HepG2 (cell line): Measurements from ENCODE around the gene MYO10.

Experiments used
- KAT2B ChIP-seq: fragments of 150-350 bp; IDR thresholded peaks from 2 replicates; pipeline ENCODE4 v1.6.1; 2014; ENCODE audit warnings: low read depth, low read length, borderline replicate concordance
- NPAS2 ChIP-seq: sonication (generic); formaldehyde crosslinking; IDR thresholded peaks from 2 replicates; pipeline ENCODE4 v1.8.0; 2022; ENCODE audit warnings: mild to moderate bottlenecking, missing genetic modification reagents, borderline replicate concordance
- SMARCE1 ChIP-seq: fragments of 450-650 bp; IDR thresholded peaks from 2 replicates; pipeline ENCODE4 v1.6.1; 2017; ENCODE audit warnings: borderline replicate concordance
- TF ChIP-seq, protein P1 (sequence below): sonication (generic); formaldehyde crosslinking; conservative IDR thresholded peaks from 2 replicates; pipeline ENCODE4 v1.4.0; 2020; ENCODE audit warnings: missing genetic modification reagents
- TF ChIP-seq, protein P2 (sequence below): sonication (generic); formaldehyde crosslinking; IDR thresholded peaks from 2 replicates; pipeline ENCODE4 v1.5.0; 2020; ENCODE audit warnings: mild to moderate bottlenecking, missing genetic modification reagents, moderate library complexity

DNA sequence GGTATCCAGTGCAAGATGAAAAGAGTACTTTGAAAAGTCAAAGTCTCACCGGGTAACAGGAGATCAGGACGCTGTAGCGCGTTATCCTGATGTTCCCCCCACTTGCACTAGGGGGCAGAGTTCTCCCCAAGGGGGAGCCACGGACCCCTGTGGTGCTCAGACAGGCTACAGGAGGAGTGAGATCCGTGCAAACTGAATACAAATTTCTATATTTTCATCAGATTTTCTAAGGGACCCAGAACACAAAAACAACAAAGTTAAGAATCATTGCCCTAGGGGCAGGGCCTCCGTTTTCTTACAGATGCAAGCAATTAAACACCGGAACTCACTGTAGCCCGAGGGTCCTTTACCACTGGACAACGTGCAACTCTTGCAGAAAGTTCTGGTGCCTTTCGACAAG is 2.0 kb downstream of the MYO10 start:
- TF ChIP-seq KAT2B (no peak), SMARCE1 (no peak), NPAS2 (CRISPR knock-in tag) (no peak)
- TF ChIP-seq, protein P1, sequence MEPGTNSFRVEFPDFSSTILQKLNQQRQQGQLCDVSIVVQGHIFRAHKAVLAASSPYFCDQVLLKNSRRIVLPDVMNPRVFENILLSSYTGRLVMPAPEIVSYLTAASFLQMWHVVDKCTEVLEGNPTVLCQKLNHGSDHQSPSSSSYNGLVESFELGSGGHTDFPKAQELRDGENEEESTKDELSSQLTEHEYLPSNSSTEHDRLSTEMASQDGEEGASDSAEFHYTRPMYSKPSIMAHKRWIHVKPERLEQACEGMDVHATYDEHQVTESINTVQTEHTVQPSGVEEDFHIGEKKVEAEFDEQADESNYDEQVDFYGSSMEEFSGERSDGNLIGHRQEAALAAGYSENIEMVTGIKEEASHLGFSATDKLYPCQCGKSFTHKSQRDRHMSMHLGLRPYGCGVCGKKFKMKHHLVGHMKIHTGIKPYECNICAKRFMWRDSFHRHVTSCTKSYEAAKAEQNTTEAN = no peak
- TF ChIP-seq, protein P2, sequence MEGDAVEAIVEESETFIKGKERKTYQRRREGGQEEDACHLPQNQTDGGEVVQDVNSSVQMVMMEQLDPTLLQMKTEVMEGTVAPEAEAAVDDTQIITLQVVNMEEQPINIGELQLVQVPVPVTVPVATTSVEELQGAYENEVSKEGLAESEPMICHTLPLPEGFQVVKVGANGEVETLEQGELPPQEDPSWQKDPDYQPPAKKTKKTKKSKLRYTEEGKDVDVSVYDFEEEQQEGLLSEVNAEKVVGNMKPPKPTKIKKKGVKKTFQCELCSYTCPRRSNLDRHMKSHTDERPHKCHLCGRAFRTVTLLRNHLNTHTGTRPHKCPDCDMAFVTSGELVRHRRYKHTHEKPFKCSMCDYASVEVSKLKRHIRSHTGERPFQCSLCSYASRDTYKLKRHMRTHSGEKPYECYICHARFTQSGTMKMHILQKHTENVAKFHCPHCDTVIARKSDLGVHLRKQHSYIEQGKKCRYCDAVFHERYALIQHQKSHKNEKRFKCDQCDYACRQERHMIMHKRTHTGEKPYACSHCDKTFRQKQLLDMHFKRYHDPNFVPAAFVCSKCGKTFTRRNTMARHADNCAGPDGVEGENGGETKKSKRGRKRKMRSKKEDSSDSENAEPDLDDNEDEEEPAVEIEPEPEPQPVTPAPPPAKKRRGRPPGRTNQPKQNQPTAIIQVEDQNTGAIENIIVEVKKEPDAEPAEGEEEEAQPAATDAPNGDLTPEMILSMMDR (CRISPR knock-in tag) = peak; percentile 76
